ENCODE results near the gene SOX13.

GRCh38 chr1:204131978-204132377, 59.1 kb downstream of the SOX13 start:
- TF ChIP-seq CTCF (conservative IDR thresholded peaks at IDR 0.05; ENCODE audit: low read depth, low read length) (no peak), EZH2 (IDR thresholded peaks at IDR 0.05; ENCODE audit: low read length, unreplicated experiment) (no peak)

All from PC-3 (cell line).